GM18870 (cell line): ENCODE results near the gene NKD2.
"Not testable (repeated sequence)": the region's sequence is repeated elsewhere in the genome, so short reads cannot be mapped to it uniquely, and the experiment has no call there.

Source experiments
- ATAC-seq: cut with Tn5 transposase; IDR thresholded peaks from one replicate; pipeline ENCODE4 v1.9.1; 2021; ENCODE audit warnings: moderate library complexity; ENCODE audit not compliant: unreplicated experiment

NKD2 gene

DNA sequence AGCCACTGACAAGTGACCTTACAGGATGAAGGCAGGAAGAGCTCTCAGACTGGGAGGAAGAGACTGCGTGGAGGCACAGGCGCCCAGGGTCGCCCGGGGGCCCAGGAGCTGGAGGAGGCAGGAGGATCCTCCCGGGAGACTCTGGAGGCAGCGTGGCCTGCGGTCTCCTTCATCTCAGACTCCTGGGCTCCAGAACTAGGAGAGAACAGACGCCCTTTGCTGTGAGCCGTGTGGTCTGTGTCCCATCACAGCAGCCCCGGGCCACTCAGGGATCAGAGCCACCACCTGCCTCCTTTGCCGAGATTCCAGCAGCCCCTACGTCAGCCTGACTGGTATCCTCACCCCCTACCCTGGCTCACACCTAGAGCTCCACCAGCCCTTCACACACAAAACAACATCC, 58.1 kb downstream of the NKD2 start:
- ATAC-seq: no peak

DNA sequence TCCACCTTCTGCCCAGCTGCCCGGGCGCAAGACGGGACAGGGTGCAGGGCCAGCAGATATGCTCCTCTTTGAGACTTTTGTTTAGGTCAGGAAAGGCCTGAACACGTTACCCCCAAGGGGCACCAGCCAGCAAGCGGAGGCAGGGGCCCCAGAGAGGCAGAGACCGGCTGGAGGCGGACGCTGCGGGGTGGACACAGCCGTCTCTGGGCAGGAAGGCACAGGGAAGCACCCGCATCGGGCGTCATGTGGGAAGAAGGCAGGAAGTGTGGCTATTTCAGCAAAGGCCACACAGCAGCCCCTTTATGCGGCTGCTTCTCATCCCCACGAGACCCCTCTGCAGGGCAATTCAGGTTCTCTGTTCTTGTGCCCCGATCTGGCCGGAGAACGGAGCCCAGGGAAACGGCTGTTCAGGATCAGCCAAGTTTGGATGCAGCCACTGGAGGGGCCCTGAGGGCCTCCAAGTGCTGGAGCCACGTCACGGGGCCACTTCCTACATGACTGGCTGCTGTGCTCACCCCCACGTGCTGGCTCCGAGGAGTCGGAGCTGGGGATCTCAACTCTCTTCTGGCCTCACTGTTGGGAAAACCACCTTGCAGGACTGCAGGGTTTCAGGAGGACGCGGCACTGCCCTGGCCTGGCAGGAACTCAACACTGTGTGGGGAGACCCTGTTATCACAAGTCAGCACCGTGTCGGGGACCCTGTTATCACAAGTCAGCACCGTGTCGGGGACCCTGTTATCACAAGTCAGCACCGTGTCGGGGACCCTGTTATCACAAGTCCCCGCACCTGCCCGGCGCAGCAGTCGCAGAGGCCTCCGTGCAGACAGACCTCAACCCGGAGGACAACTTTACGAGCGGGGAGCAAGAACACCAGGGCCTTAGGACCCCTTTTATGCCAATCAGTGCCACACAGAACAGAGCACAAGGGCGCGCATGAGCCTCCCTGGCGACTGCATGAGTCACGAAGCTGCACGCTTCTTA, 58.8 kb downstream of the NKD2 start:
- no peak for ATAC-seq

DNA sequence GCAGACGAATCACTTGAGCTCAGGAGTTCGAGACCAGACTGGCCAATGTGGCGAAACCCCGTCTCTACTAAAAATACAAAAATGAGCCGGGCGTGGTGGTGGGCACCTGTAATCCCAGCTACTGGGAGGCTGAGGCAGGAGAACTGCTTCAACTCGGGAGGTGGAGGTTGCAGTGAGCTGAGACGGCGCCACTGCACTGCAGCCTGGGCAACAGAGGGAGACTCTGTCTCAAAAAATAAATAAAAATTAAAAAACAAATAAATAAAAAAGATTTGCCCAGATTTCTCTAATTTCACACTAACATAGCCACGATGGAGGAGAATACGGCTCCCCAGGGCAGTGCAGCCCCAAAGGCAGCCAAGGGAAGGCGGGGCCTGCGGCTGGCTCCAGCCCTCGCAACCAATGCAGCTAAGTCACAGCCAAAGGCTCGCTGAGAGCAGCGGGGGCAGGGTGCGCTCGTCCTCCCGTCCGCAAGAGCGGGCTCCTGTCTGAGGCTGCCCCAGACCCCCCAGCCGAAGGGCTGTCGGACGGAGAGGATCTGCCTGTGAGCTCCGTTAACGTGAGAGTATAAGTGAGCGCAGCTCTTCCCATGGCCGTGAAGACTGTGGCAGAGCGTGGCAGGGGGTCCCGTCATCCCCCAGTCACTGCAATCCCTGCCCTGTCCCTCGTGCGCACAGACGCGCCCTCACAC, 59.7 kb downstream of the NKD2 start:
- ATAC-seq: no peak

DNA sequence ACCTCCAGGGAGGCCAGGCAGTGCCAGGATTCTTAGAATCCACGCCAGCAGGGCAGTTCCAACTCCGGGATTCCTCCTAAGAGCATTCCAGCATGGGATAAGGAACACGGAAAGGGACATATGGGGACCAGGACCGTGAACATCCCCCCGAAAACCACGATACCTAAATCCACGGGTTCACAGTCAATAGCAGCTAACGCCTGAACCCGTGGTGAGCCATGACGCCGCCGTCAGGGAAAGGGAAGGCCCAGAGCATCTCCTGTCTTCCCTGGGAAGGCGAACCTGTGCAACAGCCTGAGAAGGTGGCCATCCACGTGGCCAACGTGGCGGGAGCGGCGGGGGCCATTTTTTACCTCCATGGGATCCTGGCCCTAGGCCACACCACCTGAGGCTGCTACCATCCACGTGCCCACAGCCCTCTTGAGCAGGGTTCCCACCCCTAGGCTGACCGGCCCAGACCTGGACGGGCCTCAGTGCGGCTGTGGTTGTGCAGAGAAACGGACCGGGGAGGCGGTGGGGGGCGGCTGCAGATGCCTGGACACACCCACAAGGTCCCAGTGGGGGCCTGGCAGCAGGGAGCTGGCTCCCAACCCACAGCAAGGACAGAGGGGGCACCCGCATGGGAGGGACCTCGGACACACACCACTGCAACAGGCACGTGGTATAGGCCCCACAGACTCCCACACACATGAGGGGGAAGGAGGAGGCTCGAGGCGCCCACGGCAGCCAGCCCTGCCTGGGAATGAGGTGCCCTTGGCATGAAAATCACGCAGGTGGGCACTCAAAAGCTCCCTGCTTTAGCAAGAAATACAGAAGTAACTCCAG, 60.5 kb downstream of the NKD2 start:
- ATAC-seq: no peak

DNA sequence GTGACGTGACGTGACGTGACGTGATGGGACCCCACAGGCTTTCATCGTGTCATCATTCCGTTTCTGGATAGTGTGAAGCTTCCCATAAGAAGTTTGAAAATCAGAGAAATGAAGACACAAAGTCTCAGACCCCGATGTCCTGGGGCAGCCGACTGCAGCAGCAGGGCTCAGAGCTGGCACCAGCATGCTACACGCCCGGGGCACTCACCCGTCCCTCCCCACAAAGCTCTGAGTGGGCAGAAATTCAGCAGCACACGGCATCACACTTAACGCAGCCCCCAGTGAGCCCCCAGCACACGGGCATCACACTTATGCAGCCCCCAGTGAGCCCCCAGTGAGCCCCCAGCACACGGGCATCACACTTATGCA, 61.1 kb downstream of the NKD2 start:
- no peak for ATAC-seq

DNA sequence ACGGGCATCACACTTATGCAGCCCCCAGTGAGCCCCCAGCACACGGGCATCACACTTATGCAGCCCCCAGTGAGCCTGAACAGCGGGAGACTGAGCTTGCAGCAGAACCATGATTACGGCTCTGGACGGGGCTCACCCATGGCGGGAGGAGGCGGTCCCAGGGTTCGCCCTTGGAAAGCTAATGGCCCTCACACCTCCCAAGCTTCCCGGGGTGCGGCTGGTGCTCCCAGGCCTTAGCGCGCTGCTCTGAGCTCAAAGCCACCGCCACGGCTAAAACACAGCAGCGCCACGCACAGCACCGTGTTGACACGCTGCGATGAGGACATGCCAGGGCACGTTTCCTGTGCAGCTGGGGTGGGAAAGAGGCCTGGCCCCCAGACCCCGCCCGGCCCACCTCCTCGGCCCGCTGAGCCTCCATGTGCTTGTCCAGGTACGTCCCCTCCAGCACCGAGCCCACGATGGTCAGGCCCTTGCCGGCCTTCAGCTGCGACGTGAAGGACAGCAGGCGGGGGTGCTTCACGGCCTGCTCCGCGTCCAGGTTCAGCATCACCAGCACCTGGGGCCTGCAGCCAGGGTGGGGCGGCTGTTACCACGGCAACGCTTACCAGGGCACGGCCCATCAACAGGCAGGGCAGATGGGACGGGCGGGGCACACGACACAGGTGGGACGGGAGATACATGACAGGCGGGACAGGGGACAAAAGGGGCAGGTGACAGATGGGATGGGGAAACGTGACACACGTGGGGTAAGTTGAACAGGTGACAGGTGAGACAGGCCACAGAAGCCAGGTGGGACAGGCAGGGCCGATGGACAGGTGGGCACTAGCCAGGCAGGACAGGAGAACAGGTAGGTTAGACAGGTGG, 64.9 kb downstream of the NKD2 start:
- ATAC-seq: no peak

DNA sequence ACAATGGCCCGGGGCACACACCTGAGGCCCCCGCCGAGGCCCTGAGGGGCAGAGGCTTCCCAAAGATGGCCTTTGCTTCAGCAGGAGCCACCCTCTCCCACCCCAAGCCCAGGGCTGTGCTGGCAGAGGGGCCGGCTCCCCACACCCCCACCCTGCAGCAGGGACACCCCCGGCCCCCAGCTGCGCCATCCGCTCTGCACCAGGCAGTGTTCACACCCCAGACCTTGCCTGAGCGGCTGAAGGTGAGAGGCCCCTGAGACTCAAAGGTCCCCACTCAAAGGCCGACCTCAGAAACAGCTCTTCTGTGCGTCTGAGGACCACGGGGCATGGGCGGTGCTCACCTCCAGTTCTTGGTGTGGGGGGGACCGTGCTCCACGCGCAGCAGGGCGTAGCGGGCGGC, 65.6 kb downstream of the NKD2 start:
- ATAC-seq: no peak

DNA sequence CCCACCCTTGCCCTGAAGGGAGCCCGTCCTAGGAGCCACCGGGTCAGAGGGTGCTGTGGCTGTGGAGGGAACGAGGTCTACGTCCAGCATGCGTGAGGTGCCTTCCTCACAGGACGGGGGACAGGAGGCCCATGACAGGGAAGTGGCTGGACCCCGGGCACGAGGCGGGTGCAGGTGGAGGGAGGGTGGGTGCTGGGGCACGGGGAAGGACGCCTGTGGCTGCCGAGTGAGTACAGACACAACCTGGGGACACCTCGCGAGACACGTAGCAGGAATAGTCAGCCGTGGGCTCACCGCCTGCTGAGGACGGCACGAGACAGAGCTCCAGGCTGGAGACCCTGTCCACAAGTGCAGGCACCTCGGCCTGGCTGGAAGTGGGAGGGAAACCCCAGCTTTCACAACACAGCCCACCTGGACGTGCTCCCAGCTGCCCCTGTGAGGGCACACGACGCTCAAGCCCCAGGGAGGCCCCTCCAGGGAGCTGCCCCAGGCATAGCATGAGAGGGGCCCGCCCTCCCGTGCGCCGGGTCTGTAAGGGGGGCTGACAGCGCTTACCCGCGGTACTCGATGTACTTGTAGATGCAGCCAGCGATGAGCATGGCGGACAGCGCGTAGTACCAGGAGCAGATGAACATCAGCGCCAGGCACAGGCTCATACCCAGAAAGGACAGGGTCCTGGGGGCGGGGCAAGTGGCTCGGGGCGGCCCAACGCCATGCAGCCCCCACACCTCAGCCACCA, 66.4 kb downstream of the NKD2 start:
- ATAC-seq: no peak

DNA sequence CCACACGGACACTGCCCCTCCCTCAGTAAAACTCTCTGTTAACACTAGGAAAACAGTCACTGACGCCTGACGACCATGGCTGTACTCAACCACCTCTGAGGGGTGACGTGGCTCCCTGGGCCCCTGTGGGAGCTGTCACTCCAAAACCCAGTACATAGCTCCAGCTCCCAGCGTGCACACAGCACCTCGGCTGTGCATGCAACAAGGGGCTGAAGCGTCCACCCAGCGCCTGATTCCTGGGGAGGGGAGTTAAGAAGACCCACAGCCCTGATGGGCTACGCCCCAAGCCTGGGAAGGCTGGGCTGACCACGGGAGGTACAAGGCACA, 66.9 kb downstream of the NKD2 start:
- no peak for ATAC-seq

DNA sequence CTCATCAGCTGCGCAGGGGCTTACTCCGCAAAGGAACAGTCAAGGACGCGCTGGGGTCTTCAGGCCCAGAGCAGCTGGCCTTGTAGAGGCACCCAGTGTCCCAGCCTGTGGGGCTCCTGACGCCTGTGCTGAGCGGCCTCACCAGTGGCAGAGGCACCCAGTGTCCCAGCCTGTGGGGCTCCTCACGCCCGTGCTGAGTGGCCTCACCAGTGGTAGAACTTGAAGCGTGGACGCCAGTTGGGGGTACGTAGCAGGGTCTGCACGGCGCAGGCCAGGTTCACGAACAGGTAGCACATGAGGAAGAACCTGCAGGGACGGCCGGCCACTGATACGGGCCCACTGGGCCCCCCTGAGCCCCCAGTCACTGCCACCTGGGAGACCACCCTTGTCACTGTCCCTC, 67.3 kb downstream of the NKD2 start:
- no peak for ATAC-seq

DNA sequence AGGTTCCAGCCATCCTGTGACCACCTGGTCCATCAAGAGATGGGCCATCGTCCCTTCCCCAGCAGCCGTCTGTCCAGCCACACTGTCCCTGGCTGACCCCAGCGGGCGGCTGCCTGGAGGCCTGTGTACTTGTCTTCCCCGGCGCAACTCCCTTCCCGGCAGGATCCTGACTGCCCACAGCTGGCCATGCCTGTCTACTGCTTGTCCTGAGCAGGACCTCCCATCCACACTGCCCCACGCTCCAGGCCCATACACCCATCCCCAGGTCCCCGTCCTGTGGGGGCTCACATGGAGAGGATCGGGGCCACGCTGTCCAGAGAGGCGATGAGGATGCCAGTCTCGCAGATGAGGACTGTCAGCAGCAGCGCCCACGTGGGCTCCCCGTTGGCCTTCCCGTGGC, 67.8 kb downstream of the NKD2 start:
- ATAC-seq: no peak

DNA sequence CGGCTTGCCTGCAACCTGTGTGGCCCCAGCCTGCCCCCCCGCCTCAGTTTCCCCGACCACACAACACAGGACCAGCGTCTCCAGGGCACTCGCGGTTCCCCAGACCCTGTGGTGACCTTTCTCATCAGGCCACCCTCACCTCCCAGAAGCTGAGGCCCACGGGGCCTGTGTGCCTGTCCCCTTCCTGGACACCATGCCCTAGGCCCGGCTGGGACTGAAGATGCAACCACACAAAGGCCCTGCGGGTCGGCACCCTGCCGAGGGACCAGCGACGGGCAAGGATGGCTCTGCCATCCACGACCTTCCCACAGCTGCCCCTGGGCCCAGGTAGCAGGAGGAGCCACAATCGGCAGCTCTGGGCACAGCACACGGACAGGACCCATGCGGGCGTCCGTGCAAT, 68.4 kb downstream of the NKD2 start:
- ATAC-seq: no peak

DNA sequence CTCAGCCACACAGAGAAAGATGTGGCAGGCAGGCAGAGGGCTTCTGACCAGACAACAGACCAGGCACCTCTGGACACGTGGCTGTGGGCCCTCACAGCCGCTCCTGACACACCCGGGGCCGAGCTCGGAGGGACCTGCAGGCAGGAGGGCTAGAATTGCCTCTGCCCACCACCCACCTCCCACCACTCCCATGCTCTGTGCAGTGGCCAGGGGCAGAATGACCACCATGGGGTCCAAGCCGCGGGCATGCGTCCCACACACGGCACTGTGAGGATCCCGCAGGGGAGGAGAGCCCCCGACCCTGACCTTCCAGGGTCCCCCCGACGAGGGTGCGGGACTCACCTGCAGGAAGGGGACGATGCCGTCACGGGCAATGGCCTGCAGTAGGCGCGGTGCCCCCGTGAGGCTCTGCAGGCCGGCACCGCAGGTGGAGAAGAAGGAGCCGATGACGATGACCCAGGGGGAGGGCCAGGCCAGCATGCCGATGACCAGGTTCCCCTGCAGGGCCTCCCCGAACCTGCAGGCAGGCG, 69.0 kb downstream of the NKD2 start:
- ATAC-seq: no peak

DNA sequence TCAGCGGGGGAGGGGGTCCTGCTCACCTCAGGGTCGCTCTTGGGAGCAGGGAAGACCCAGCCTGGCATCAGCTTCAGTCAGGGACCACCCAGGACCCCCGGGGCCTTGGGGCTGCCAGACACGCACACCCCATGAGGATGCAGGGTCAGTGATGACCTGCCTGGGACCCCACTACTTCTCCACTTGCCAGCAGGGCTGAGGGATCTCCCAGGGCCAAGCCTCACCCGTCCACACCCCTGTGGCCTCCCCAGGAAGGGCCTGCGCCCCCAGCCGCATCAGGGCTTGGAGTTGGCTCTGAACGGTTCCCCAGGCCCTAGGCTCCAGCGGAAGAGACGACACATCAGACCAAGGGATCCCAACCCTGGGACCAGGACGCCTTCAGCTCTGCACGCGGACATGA, 69.6 kb downstream of the NKD2 start:
- no peak for ATAC-seq

DNA sequence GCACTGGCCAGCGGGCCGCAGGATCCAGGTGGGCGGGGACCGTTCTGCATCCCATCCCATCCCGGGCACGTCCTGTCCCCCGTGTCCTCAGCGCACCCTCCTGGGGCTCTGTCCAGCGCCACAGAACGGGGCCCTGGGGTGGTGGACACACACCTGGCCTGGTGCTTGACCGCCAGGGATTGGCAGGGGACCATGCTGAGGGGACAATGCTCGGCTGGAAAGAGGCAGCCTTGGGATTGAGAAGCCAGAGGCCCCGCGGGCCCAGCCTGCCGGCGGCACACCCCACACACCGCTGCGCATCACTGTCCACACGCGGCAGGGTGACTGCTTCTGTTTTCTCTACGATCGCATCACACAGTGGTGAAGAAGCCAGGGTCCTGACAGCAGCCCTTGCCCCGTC, 70.2 kb downstream of the NKD2 start:
- no peak for ATAC-seq

DNA sequence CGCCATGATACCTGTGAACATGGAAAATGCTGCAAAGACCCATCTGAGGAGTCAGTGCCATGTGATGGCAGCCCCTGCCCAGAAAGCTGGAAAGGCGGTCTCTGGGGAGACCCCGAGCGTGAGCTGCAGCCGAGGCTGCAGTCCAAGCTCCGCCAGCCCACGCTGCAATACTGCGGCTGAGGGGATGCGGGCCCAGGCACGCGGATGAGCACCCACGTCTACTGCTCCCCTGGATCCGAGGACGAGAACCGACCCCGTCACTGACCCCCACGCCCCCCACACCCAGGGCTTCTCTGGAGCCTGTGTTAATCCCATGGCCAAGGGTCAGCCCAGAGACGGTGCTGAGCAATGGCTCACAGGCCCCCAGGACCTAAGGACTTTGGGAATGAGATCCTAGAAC, 70.9 kb downstream of the NKD2 start:
- ATAC-seq: no peak

DNA sequence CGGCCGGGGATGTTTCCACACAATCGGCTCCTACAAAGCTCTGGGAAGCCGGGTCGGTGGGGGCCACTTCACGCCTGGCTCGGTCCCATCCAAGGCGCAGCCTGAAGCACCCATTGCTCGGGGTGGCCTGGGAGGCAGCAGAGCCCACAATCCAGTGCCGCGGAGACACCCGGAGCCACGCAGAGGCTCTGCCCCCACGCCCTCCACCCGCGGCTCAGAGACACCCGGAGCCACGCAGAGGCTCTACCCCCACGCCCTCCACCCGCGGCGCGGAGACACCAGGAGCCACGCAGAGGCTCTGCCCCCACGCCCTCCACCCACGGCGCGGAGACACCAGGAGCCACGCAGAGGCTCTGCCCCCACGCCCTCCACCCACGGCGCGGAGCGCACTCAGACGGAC, 71.4 kb downstream of the NKD2 start:
- ATAC-seq: no peak

DNA sequence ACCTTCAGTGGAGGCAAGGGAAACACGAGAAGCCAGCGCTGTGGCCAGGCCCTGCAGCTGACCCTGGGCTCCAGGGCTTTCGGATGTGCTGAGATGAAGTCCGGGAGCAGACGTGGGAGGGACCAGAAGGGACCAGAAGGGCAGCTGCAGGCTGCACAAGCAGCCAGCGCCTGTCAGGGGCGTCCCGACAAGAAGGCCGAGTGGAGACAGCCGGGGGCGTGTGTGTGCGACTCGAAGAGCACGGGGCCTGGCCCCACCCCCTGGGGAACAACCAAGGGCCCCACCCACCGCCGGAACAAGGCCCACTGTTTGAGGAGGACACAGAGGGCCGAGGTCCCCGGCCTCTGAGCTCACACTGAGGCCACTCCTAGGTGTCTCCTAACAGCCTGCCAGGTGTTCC, 71.8 kb downstream of the NKD2 start:
- no peak for ATAC-seq

DNA sequence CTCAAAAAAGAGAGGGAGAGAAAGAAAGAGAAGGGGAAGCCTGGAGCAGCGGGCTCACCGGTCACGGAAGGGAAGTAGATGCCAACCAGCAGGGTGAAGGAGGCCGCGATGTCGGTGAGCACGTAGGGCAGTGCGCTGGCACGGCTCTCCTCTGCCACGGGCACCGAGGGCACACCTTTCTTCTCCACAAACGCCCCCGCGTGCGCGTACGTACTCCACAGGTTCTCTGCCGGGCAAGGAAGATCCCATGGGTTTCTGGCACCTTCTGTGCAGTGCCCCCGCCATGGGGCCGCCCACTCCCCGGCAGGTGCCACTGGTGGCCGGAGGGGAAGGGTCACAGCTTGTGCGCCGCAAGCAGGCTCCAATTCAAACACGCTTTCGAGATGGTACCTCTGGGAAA, 72.9 kb downstream of the NKD2 start:
- no peak for ATAC-seq

DNA sequence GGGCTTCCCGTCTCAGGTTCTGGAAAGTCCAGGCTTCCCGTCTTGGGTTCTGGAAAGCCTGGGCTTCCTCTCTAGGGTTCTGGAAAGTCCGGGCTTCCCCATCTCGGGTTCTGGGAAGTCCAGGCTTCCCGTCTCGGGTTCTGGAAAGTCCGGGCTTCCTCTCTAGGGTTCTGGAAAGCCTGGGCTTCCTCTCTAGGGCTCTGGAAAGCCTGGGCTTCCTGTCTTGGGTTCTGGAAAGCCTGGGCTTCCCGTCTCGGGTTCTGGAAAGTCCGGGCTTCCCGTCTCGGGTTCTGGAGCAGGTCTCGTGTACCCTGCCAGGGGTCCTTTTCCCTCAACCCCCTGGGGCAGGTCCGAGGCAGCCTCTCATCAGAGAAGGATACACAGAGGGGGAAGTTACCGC, 74.4 kb downstream of the NKD2 start:
- ATAC-seq: not testable (repeated sequence)
